Thyroid gland (tissue), 4 donors: ENCODE results near the gene CST5. TPM values are rescaled to one million over a fixed set of nuclear protein-coding genes. Genes with fewer than 3 reads are reported as not detected.

ENCODE experiments used
- DNase-seq, 2 donors: peaks; one replicate each; pipeline ENCODE4 v3.0.0-alpha.2; 2019
- H3K27ac ChIP-seq, 3 donors: fragments of 200-600 bp; sonication (generic); 1 replicate in 2 of 3; 2 replicates in 1 of 3; pipeline ENCODE4 v1.5.1; 2016 to 2019; ENCODE audit warnings: mild to moderate bottlenecking in 1 of 3, moderate library complexity in 1 of 3
- H3K27me3 ChIP-seq: fragments of 200-600 bp; sonication (generic); one replicate; pipeline ENCODE4 v1.5.1; 2019
- H3K36me3 ChIP-seq, 2 donors: fragments of 200-600 bp; sonication (generic); one replicate each; pipeline ENCODE4 v1.5.1; 2016 to 2019
- H3K4me1 ChIP-seq, 2 donors: fragments of 200-600 bp; sonication (generic); one replicate each; pipeline ENCODE4 v1.5.1; 2017 to 2019
- H3K4me3 ChIP-seq, 3 donors: fragments of 200-600 bp; sonication (generic); replicated peaks in 1 of 3; 1 replicate in 2 of 3; 2 replicates in 1 of 3; pipeline ENCODE4 v1.5.1; 2016; ENCODE audit warnings: mild to moderate bottlenecking in 1 of 3
- H3K9me3 ChIP-seq: fragments of 200-600 bp; sonication (generic); one replicate; pipeline ENCODE4 v1.5.1; 2017
- POLR2A ChIP-seq, 2 donors: fragments of 450-650 bp; IDR thresholded peaks; one replicate each; pipeline ENCODE4 v1.6.1; 2017; ENCODE audit warnings: antibody characterized with exemption in 2 of 2, mild to moderate bottlenecking in 2 of 2, moderate library complexity in 1 of 2
- WGBS, 2 donors: methylation state at CpG; one replicate each; pipeline ENCODE4 v1.1.5; 2017; 5-methylcytosine and 5-hydroxymethylcytosine counted together
- intact Hi-C: fragments of 100-400 bp; cut with DNase I; formaldehyde crosslinking; loops from one replicate; pipeline ENCODE4 v1.15.1; 2023
- total RNA-seq, 4 donors: library from RNA; depleted of rRNA; stranded (reverse); fragments of >200 nt; gene quantifications; one replicate each; pipeline ENCODE4 v1.2.3, GENCODE V29; 2016
- TF ChIP-seq, protein P1 (sequence below), 6 experiments: fragments of 200-600 bp in 3 of 6; fragments of 450-650 bp in 3 of 6; sonication (generic) in 3 of 6; IDR thresholded peaks; one replicate each; pipeline ENCODE4 v1.5.1; 2016 to 2019; ENCODE audit warnings: antibody characterized with exemption in 6 of 6, mild to moderate bottlenecking in 2 of 6, inconsistent platforms in 1 of 6, moderate library complexity in 1 of 6

Gene CST5, protein sequence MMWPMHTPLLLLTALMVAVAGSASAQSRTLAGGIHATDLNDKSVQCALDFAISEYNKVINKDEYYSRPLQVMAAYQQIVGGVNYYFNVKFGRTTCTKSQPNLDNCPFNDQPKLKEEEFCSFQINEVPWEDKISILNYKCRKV
- total RNA-seq: not detected

DNA sequence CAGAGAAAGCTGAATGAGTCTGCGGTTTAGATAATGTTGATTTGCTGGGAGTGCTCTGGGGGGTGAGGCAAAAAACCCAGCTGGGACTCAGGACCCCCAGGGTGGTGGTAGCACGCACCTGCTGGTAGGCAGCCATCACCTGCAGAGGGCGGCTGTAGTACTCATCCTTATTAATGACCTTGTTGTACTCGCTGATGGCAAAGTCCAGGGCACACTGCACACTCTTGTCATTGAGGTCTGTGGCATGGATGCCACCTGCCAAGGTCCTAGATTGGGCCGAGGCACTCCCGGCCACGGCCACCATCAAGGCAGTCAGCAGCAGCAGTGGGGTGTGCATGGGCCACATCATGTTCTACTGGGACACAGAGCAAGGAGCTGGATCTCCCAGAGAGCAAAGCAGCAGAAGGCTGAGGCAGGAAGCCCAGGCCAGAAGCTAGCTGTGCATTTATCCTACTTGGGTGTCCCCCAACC, at the start of gene CST5:
TSS of gene CST5 (minus strand) at position 421 of the 471 bp plus-strand sequence. CDS start at position 349, 72 bp downstream.
- H3K36me3 ChIP-seq: no peaks in the 10 kb centered on the region
- intact Hi-C loops: no loop called here
- H3K4me1 ChIP-seq: peaks cover 0 to 3% of the 10 kb centered on the region in 2 donors
- no peak within 1 kb of the TSS for H3K27ac ChIP-seq
- no peak for TF ChIP-seq POLR2A (IDR thresholded peaks at IDR 0.05)
- TF ChIP-seq, protein P1, sequence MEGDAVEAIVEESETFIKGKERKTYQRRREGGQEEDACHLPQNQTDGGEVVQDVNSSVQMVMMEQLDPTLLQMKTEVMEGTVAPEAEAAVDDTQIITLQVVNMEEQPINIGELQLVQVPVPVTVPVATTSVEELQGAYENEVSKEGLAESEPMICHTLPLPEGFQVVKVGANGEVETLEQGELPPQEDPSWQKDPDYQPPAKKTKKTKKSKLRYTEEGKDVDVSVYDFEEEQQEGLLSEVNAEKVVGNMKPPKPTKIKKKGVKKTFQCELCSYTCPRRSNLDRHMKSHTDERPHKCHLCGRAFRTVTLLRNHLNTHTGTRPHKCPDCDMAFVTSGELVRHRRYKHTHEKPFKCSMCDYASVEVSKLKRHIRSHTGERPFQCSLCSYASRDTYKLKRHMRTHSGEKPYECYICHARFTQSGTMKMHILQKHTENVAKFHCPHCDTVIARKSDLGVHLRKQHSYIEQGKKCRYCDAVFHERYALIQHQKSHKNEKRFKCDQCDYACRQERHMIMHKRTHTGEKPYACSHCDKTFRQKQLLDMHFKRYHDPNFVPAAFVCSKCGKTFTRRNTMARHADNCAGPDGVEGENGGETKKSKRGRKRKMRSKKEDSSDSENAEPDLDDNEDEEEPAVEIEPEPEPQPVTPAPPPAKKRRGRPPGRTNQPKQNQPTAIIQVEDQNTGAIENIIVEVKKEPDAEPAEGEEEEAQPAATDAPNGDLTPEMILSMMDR (IDR thresholded peaks at IDR 0.05): no peak
- no peak within 1 kb of the TSS for H3K4me3 ChIP-seq
- H3K9me3 ChIP-seq: no peaks in the 10 kb centered on the region
- H3K27me3 ChIP-seq: no peaks in the 10 kb centered on the region
- 93 to 97% methylated on average over 7 of the region's 7 CpGs for WGBS, 2 donors
- no peak for DNase-seq

DNA sequence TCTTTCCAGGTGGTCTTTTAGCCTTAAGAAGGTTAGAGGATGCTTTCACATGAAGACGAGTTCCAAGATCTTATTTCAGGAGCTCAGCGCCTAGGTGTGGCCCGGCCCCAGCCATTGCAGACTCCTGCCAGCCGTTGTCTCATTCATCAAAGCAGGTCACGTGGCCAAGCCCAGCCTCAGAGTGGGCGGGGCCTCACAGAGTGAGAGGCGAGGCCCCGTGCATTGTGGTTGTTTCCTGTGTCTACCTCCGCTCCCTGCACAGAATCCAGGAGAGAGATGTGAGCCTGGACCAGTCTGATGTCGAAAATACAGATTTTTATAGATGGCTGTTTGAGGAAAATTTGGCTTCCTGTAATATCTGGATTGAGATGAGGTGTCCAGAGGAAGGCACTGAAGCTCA, 49.2 kb upstream of the CST5 start:
- Histone ChIP-seq H3K36me3 (no peaks in the 10 kb centered on the region), H3K27me3 (no peaks in the 10 kb centered on the region), H3K9me3 (no peaks in the 10 kb centered on the region), H3K4me3 (no peak overlapping the region), H3K4me1 (no peaks in the 10 kb centered on the region), H3K27ac (no peak overlapping the region)
- 66 to 78% methylated on average over 10 of the region's 10 CpGs for WGBS, 2 donors
- intact Hi-C loops: no loop called here
- TF ChIP-seq, protein P1 (IDR thresholded peaks at IDR 0.05): no peak
- TF ChIP-seq POLR2A (IDR thresholded peaks at IDR 0.05): no peak
- DNase-seq: no peak

DNA sequence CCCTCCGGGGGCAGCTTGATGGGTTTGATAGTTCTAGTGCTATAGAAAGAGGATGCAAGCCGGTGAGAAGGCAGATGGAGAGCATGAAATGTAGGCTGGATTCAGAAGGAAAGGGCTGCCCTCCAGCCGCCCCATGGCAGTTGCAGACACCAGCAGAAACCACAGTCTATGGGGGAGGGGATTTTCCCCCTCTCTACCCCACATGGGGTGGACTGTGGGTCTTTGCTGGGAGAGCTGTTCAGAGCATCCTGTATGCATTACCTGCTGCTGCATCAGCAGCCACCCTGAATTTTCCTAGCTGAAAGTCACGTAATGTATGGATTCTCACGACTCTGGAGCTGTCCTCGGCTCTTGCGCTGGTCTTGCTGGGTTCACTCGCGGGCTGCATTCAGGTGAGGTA, 48.8 kb upstream of the CST5 start:
- WGBS, 2 donors: 96 to 98% methylated on average over 9 of the region's 9 CpGs
- TF ChIP-seq, protein P1 (IDR thresholded peaks at IDR 0.05): no peak
- TF ChIP-seq POLR2A (IDR thresholded peaks at IDR 0.05): no peak
- intact Hi-C loops: no loop called here
- H3K4me1 ChIP-seq: no peaks in the 10 kb centered on the region
- H3K27me3 ChIP-seq: no peaks in the 10 kb centered on the region
- H3K27ac ChIP-seq: no peak overlapping the region
- H3K4me3 ChIP-seq: no peak overlapping the region
- no peaks in the 10 kb centered on the region for H3K36me3 ChIP-seq
- no peaks in the 10 kb centered on the region for H3K9me3 ChIP-seq
- DNase-seq: no peak

DNA sequence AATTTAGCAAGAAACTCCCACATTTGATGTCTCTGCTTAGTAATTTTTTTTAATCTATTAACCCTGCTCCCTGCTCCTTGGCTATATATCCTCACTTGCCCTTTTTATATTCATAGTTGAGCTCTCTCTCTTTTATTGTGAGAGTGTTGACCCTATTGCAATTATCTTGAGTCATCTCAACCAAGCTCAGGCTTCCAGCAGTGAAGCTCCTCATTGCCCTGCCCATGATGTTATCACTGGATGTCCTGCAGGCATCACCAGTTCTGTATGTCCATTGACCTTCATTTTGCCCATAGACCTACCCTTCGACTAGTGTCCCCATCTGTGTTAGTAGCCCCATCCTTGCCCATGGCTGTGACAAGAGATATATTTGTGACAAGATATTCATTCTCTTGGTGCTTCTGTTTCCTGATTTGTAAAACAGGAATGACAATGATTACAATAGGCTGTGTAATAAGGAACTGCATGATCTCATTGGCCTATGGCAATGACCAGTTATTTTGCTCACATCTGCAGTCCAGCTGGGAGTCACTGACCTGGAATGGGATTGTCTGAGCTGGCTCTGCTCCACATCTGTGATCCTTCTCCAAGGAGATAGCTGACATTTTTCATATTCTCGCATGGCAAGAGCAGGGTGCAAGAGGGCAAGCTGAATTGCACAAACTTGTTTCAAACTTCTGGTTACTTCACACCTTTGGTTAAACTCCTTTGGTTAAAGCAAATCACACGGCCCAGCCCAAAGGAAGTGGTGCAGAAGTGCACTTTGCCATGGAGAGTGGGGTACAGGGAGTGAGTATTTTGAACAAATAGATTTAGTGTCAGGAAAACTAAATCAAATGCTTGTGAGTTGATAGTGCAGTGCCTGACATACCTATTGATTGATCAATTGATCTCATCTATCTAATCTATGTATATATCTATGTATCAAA, 47.7 kb upstream of the CST5 start:
- H3K4me3 ChIP-seq: no peak overlapping the region
- intact Hi-C loops: no loop called here
- H3K4me1 ChIP-seq: no peaks in the 10 kb centered on the region
- H3K9me3 ChIP-seq: no peaks in the 10 kb centered on the region
- no peaks in the 10 kb centered on the region for H3K36me3 ChIP-seq
- H3K27me3 ChIP-seq: no peaks in the 10 kb centered on the region
- DNase-seq: no peak
- no peak overlapping the region for H3K27ac ChIP-seq
- WGBS, 2 donors: 46 to 56% methylated on average over 3 of the region's 3 CpGs
- TF ChIP-seq POLR2A (IDR thresholded peaks at IDR 0.05): no peak
- TF ChIP-seq, protein P1 (IDR thresholded peaks at IDR 0.05): no peak

DNA sequence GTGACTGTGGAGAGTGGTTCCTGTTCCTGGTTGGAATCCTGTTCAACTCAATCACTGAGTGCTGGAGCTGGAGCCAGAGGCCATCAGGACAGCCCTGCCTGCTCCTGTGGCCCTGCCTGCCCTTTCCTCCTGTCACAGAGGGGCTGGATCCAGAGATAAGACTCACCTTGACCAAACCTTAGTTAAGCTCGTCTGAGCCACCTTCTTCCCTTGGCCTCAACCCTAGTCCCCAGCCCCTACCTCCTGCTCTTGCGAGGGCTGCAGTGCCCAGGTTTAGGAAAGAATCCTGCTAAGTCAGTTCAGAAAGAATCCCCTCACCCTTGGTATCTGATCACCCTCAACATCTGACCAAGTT, 47.0 kb upstream of the CST5 start:
- Histone ChIP-seq H3K4me1 (peaks cover 0 to 5% of the 10 kb centered on the region in 2 donors), H3K4me3 (no peak overlapping the region), H3K36me3 (no peaks in the 10 kb centered on the region), H3K27me3 (no peaks in the 10 kb centered on the region), H3K27ac (no peak overlapping the region), H3K9me3 (no peaks in the 10 kb centered on the region)
- intact Hi-C loops: no loop called here
- TF ChIP-seq, protein P1 (IDR thresholded peaks at IDR 0.05): no peak
- no peak for TF ChIP-seq POLR2A (IDR thresholded peaks at IDR 0.05)
- WGBS, 2 donors: 79 to 90% methylated on average over 2 of the region's 2 CpGs
- DNase-seq: no peak
